Esophagus muscularis mucosa (tissue), 3 donors: ENCODE data around the gene FAM193A.

ENCODE experiments used
- POLR2A ChIP-seq: fragments of 450-650 bp; IDR thresholded peaks from one replicate; pipeline ENCODE4 v1.6.1; 2017; ENCODE audit warnings: antibody characterized with exemption, moderate library complexity, mild to moderate bottlenecking, low read depth
- POLR2AphosphoS5 ChIP-seq, 2 donors: sonication (generic); formaldehyde crosslinking; IDR thresholded peaks; one replicate each; pipeline ENCODE4 v1.6.1; 2017; ENCODE audit warnings: antibody characterized with exemption in 2 of 2
- TF ChIP-seq, protein P1 (sequence below), 3 experiments: fragments of 200-600 bp in 2 of 3; fragments of 450-650 bp in 1 of 3; sonication (generic) in 2 of 3; IDR thresholded peaks; one replicate each; pipeline ENCODE4 v1.5.1; 2017 to 2019; ENCODE audit warnings: antibody characterized with exemption in 3 of 3, mild to moderate bottlenecking in 2 of 3, moderate library complexity in 1 of 3

DNA sequence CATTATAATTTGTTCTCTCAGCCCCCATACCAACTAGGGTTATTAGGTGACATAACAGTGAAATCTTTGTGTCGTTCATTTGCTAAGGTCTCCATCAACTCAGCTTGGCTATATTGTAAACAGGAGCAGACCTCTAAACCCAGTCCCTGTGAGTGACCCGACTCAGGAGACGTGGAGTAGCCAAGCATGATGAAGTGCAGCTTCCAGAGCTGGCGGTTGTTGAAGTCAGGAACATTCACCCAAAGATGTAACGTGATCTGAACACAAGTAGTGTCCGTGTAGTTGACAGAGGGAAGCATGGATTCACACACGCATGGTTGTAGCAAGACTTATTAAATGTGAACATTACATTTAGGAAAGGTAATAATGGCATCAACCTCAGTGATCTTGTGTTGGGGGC is 102.3 kb downstream of the FAM193A start:
- TF ChIP-seq POLR2AphosphoS5 (IDR thresholded peaks at IDR 0.05), result no peak
- TF ChIP-seq POLR2A, result no peak
- TF ChIP-seq, protein P1, sequence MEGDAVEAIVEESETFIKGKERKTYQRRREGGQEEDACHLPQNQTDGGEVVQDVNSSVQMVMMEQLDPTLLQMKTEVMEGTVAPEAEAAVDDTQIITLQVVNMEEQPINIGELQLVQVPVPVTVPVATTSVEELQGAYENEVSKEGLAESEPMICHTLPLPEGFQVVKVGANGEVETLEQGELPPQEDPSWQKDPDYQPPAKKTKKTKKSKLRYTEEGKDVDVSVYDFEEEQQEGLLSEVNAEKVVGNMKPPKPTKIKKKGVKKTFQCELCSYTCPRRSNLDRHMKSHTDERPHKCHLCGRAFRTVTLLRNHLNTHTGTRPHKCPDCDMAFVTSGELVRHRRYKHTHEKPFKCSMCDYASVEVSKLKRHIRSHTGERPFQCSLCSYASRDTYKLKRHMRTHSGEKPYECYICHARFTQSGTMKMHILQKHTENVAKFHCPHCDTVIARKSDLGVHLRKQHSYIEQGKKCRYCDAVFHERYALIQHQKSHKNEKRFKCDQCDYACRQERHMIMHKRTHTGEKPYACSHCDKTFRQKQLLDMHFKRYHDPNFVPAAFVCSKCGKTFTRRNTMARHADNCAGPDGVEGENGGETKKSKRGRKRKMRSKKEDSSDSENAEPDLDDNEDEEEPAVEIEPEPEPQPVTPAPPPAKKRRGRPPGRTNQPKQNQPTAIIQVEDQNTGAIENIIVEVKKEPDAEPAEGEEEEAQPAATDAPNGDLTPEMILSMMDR (IDR thresholded peaks at IDR 0.05), result no peak
